GM12865 (cell line): ENCODE data around the gene PTPN22.

Experiments used
- DNase-seq: peaks from one replicate; pipeline ENCODE4 v3.0.0; 2010; ENCODE audit warnings: low read depth
- H3K4me3 ChIP-seq: 2 replicates; pipeline ENCODE4 v1.5.1; 2011; ENCODE audit warnings: mild to moderate bottlenecking, low read depth, low read length, control low read depth
- CTCF ChIP-seq: IDR thresholded peaks from 2 replicates; pipeline ENCODE4 v1.5.1; 2011; ENCODE audit warnings: low read length, control low read depth, low read depth, inconsistent platforms; ENCODE audit not compliant: insufficient read depth; ENCODE audit errors: missing control alignments

PTPN22 gene

GRCh38 chr1:113912594-113913311, 41.2 kb upstream of the PTPN22 start:
- no peak for DNase-seq
- H3K4me3 ChIP-seq: no peak overlapping the region
- no peak for TF ChIP-seq CTCF

GRCh38 chr1:113905435-113905861, 33.9 kb upstream of the PTPN22 start:
- peak; percentile 50 for DNase-seq

DNA sequence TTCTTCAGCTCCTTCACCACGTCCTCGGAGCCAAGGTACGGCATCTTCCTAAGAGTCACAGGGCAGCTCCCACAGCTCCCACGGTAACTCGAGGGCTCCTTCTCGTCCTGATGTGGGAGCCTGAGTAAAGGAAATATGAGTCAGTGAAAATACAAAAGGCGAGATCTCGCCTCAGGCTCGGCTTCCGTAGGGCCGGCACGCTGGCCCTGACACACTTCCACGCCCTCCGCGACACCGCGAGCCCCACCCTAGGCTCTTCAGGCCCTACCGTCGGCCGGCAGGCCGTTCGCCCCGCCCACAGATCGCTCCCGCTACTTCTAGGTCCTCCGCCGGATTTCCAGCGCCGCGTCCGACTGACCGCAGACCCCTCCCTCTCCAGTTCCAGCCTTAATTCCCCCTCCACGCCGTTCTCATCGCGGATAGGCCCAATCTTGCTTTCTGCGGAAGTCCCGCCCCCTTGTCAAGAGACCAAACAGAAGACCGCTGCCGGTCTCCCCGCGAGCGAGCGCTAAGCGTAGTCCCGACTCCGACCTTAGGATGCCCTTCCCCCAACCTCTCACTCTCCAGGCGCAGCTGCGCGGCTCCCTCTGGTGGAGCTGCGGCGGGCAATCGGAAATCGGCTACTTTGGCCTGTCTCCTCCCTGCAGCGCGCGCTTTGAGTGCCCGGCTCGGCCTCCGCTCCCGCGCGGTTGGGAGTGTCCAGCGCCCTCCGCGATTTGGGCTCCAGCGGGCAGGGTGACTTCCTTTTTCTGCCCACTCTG, 33.3 kb upstream of the PTPN22 start, which contains the start of the genes AP4B1 and DCLRE1B:
TSS of gene AP4B1 (minus strand) at position 126 of the 761 bp plus-strand sequence. CDS start at position 44, 82 bp downstream.
TSS of gene DCLRE1B (plus strand) at position 653 of the 761 bp plus-strand sequence. CDS start 261 bp downstream, outside the sequence.
- H3K4me3 ChIP-seq: peak within 1 kb of the TSS; percentile 96
- peak; percentile 100 for DNase-seq
- TF ChIP-seq CTCF: peak; percentile 75

More at GRCh38 chr1:113905435-113905861, 33.9 kb upstream of the PTPN22 start:
- H3K4me3 ChIP-seq: peak overlapping the region; percentile 72
- no peak for TF ChIP-seq CTCF

DNA sequence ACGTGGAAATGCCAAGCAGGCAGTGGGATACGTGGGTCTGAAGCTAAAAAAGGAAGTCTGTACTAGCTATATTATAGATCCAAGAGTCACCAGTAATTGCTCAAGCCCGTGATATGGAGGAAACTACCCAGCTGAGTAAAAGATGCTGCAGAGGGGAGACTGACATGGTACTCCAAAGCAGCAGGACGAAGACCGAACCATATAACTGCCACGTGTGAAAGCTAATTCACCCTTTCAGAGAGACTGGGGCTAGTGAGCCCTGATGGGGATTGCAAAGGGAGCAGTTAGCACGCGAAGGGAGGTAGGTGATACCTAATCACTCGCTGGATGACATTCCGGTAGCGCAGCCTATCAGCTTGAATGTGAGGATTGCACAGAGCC, 32.8 kb upstream of the PTPN22 start:
- TF ChIP-seq CTCF: no peak
- H3K4me3 ChIP-seq: peak overlapping the region; percentile 96
- no peak for DNase-seq

DNA sequence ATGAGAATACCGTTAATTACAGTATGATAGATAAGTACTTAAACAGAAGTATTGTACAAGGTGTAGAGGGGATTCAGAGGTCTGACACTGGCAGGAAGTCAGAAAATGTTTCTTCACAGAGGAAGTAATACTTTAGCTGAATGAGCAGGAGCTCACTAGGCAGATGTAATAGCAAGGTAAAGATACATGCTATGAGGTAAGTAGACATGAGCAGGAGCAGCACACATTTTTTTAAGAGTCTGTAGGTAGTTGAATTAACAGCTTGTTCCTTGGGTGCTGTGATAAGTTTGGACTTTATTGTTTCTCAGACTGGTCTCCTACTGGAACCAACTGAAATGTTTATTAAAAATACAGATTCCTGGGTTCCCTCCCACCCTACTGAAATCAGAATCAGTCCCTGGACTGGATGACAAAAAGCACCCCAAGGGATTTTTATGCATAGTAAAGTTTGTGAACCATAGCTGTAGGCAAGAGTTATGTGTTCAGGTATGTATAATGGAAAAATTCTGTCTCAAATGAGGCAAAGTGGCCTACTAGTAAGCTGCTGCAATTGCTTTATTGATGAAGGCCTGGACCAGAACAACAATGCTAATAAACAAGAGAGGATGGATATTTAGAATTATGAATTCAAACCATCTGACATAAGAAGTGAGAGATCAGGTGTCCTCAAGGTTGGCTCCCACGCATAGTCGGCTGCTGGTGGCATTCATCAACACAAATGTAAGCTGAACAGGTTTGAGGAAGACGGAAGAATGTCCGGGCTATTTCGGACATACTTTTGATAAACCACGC, 32.2 kb upstream of the PTPN22 start:
- TF ChIP-seq CTCF: no peak
- peak; percentile 44 for DNase-seq
- peak overlapping the region; percentile 96 for H3K4me3 ChIP-seq

GRCh38 chr1:113901191-113901590, 29.7 kb upstream of the PTPN22 start:
- no peak for DNase-seq
- no peak for TF ChIP-seq CTCF
- H3K4me3 ChIP-seq: no peak overlapping the region
